CD4-positive, CD25-positive, alpha-beta regulatory T cell (primary cell): Measurements from ENCODE around the gene UACA. TPM values are rescaled to one million over a fixed set of nuclear protein-coding genes. Genes with fewer than 3 reads are reported as not detected.
A peak's percentile ranks its signal among the peaks of the same experiment; 100 is the strongest.

ENCODE experiments used
- ATAC-seq, 2 donors: fragments of 150-1000 bp; cut with Tn5 transposase; one replicate each; pipeline ENCODE4 v1.10.0; 2021; ENCODE audit warnings: low read depth in 2 of 2, moderate number of reproducible peaks in 2 of 2, moderate library complexity in 1 of 2
- DNase-seq, 3 donors: peaks; one replicate each; pipeline versions ENCODE4 v3.0.0 to v3.0.0-alpha.2; 2012 to 2022; ENCODE audit warnings: mixed read lengths in 1 of 3
- H3K27ac ChIP-seq: one replicate; pipeline ENCODE4 v1.7.0; 2013; ENCODE audit warnings: mild to moderate bottlenecking, low read length; ENCODE audit not compliant: insufficient read depth, poor library complexity, severe bottlenecking
- H3K27me3 ChIP-seq: one replicate; pipeline ENCODE4 v1.7.0; 2013; ENCODE audit warnings: low read length; ENCODE audit not compliant: control insufficient read depth, insufficient read depth
- H3K36me3 ChIP-seq: one replicate; pipeline ENCODE4 v1.7.0; 2013; ENCODE audit warnings: mild to moderate bottlenecking, low read length, moderate library complexity; ENCODE audit not compliant: control insufficient read depth, insufficient read depth
- H3K4me1 ChIP-seq: 2 replicates; pipeline ENCODE4 v1.7.0; 2013; ENCODE audit warnings: mild to moderate bottlenecking, low read length; ENCODE audit not compliant: insufficient read depth, control insufficient read depth, poor library complexity, severe bottlenecking
- H3K4me3 ChIP-seq: one replicate; pipeline ENCODE4 v1.7.0; 2013; ENCODE audit warnings: low read depth, mild to moderate bottlenecking, low read length, moderate library complexity
- H3K9me3 ChIP-seq, 2 experiments: 1 replicate in 1 of 2; 2 replicates in 1 of 2; pipeline ENCODE4 v1.7.0; 2013; ENCODE audit warnings: low read length in 2 of 2, mild to moderate bottlenecking in 1 of 2, moderate library complexity in 1 of 2; ENCODE audit not compliant: control insufficient read depth in 2 of 2
- H3K27ac Mint-ChIP-seq, 3 donors: one replicate each; pipeline ENCODE4 v1.8.0; 2020 to 2022; ENCODE audit warnings: mild to moderate bottlenecking in 3 of 3, mixed read lengths in 3 of 3, moderate library complexity in 2 of 3
- H3K27me3 Mint-ChIP-seq: one replicate; pipeline ENCODE4 v1.8.0; 2022; ENCODE audit warnings: mild to moderate bottlenecking, mixed read lengths
- H3K36me3 Mint-ChIP-seq: one replicate; pipeline ENCODE4 v1.8.0; 2020; ENCODE audit warnings: mixed read lengths
- H3K4me1 Mint-ChIP-seq, 4 donors: one replicate each; pipeline ENCODE4 v1.8.0; 2020 to 2022; ENCODE audit warnings: mixed read lengths in 4 of 4, mild to moderate bottlenecking in 1 of 4
- H3K4me3 Mint-ChIP-seq, 4 donors: one replicate each; pipeline ENCODE4 v1.8.0; 2020 to 2022; ENCODE audit warnings: mild to moderate bottlenecking in 4 of 4, mixed read lengths in 4 of 4, moderate library complexity in 3 of 4
- H3K9me3 Mint-ChIP-seq, 7 donors: one replicate each; pipeline ENCODE4 v1.8.0; 2020 to 2022; ENCODE audit warnings: mixed read lengths in 7 of 7, mild to moderate bottlenecking in 3 of 7, moderate library complexity in 2 of 7
- polyA plus RNA-seq, 4 donors: library from polyadenylated mRNA; unstranded; fragments of 300-500 nt; fragmentation: Illumina TruSeq; gene quantifications; one replicate each; pipeline ENCODE4 v1.2.3, GENCODE V29; 2021
- total RNA-seq: library from RNA; stranded (reverse); gene quantifications from one replicate; pipeline ENCODE4 v1.2.3, GENCODE V29; 2022

The UACA gene
- total and polyA plus RNA-seq, 5 donors from 2014 or later: 0.47 TPM; not detected in 4

DNA sequence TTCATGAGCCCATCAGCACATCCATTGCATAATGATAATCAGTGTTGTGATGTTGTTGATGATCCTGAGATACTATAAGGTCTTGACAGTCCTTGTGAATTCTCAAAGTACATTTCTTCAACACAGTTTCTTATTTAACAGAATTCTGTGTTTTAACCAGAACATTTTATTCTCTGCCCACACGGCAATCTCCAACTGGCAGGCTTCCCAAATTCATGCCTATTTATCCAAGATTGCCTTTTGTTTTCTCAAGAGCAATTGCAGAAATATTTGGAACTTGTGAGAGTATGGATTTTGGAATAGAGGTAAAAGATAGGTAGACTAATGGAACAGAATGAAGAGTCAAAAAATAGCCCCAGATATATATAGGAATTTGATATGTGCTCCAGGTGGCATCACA lies 116.0 kb downstream of the UACA start:
- Histone ChIP-seq H3K36me3 (no peaks in the 10 kb centered on the region), H3K27me3 (no peaks in the 10 kb centered on the region), H3K9me3 (no peaks in the 10 kb centered on the region), H3K4me3 (no peak overlapping the region), H3K4me1 (no peaks in the 10 kb centered on the region), H3K27ac (no peak overlapping the region)
- H3K9me3 Mint-ChIP-seq: no peaks in the 10 kb centered on the region
- DNase-seq (no peak), ATAC-seq (no peak)
- H3K27ac Mint-ChIP-seq: no peak overlapping the region
- H3K27me3 Mint-ChIP-seq: peaks cover 30% of the 10 kb centered on the region
- H3K4me3 Mint-ChIP-seq: no peak overlapping the region
- no peaks in the 10 kb centered on the region for H3K36me3 Mint-ChIP-seq
- H3K4me1 Mint-ChIP-seq: peaks cover 0 to 2% (median 0%) of the 10 kb centered on the region in 4 donors

DNA sequence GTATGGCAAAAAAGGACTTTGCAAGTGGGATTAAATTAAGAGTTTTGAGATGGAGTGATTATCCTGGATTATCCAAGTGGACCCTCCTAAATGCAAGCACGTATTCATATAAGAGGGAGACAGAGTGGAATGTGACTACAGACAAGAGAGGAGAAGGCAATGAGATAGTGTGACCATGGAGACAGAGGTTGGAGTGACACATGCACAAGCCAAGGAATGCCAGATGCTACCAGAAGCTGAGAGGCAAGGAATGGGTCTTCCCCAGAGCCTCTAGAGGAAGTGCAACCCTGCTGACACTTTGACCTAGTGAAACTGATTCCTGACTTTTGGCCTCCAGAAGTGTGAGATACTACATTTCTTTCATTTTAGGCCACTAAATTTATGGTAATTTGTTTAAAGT lies 117.2 kb downstream of the UACA start:
- H3K27ac ChIP-seq: no peak overlapping the region
- no peak for DNase-seq
- no peaks in the 10 kb centered on the region for H3K9me3 ChIP-seq
- peaks cover 30% of the 10 kb centered on the region for H3K27me3 Mint-ChIP-seq
- H3K4me3 ChIP-seq: no peak overlapping the region
- no peak for ATAC-seq
- H3K4me1 ChIP-seq: no peaks in the 10 kb centered on the region
- H3K4me3 Mint-ChIP-seq: no peak overlapping the region
- H3K36me3 Mint-ChIP-seq: no peaks in the 10 kb centered on the region
- no peak overlapping the region for H3K27ac Mint-ChIP-seq
- H3K9me3 Mint-ChIP-seq: no peaks in the 10 kb centered on the region
- no peaks in the 10 kb centered on the region for H3K27me3 ChIP-seq
- H3K36me3 ChIP-seq: no peaks in the 10 kb centered on the region
- peaks cover 0 to 2% (median 0%) of the 10 kb centered on the region in 4 donors for H3K4me1 Mint-ChIP-seq

- ATAC-seq (no peak), DNase-seq (no peak)
- Histone ChIP-seq H3K36me3 (no peaks in the 10 kb centered on the region), H3K9me3 (no peaks in the 10 kb centered on the region), H3K27me3 (no peaks in the 10 kb centered on the region), H3K4me1 (no peaks in the 10 kb centered on the region), H3K27ac (no peak overlapping the region), H3K4me3 (no peak overlapping the region)
- H3K36me3 Mint-ChIP-seq: no peaks in the 10 kb centered on the region
- no peaks in the 10 kb centered on the region for H3K9me3 Mint-ChIP-seq
- no peak overlapping the region for H3K4me3 Mint-ChIP-seq
- peaks cover 28% of the 10 kb centered on the region for H3K27me3 Mint-ChIP-seq
- H3K27ac Mint-ChIP-seq: no peak overlapping the region
- no peaks in the 10 kb centered on the region for H3K4me1 Mint-ChIP-seq
Measured at GRCh38 chr15:70643783-70644125, 119.6 kb downstream of the UACA start.

- no peaks in the 10 kb centered on the region for H3K9me3 Mint-ChIP-seq
Measured at GRCh38 chr15:70643106-70643782, 120.1 kb downstream of the UACA start.

GRCh38 chr15:70636540-70637165 lies 126.7 kb downstream of the UACA start:
- DNase-seq: no peak
- no peaks in the 10 kb centered on the region for H3K4me1 ChIP-seq
- no peaks in the 10 kb centered on the region for H3K9me3 ChIP-seq
- Mint-ChIP-seq H3K27ac (peak overlapping the region in 2 of 3 donors; percentile 5 to 33), H3K4me3 (no peak overlapping the region), H3K9me3 (no peaks in the 10 kb centered on the region), H3K4me1 (peaks cover 0 to 7% (median 3%) of the 10 kb centered on the region in 4 donors), H3K27me3 (peaks cover 16% of the 10 kb centered on the region), H3K36me3 (no peaks in the 10 kb centered on the region)
- H3K27me3 ChIP-seq: no peaks in the 10 kb centered on the region
- no peak overlapping the region for H3K4me3 ChIP-seq
- no peak for ATAC-seq
- no peak overlapping the region for H3K27ac ChIP-seq
- no peaks in the 10 kb centered on the region for H3K36me3 ChIP-seq

More at GRCh38 chr15:70643106-70643782, 120.1 kb downstream of the UACA start:
- Mint-ChIP-seq H3K4me1 (no peaks in the 10 kb centered on the region), H3K4me3 (no peak overlapping the region), H3K27me3 (peaks cover 28% of the 10 kb centered on the region), H3K36me3 (no peaks in the 10 kb centered on the region), H3K27ac (no peak overlapping the region)
- no peak overlapping the region for H3K27ac ChIP-seq
- H3K4me1 ChIP-seq: no peaks in the 10 kb centered on the region
- no peaks in the 10 kb centered on the region for H3K9me3 ChIP-seq
- no peak overlapping the region for H3K4me3 ChIP-seq
- no peaks in the 10 kb centered on the region for H3K27me3 ChIP-seq
- DNase-seq: no peak
- no peaks in the 10 kb centered on the region for H3K36me3 ChIP-seq
- no peak for ATAC-seq

GRCh38 chr15:70635895-70636294 lies 127.5 kb downstream of the UACA start:
- H3K4me3 Mint-ChIP-seq: no peak overlapping the region
- H3K27me3 Mint-ChIP-seq: peaks cover 16% of the 10 kb centered on the region
- ATAC-seq: no peak
- Histone ChIP-seq H3K4me3 (no peak overlapping the region), H3K4me1 (no peaks in the 10 kb centered on the region), H3K9me3 (no peaks in the 10 kb centered on the region), H3K36me3 (no peaks in the 10 kb centered on the region), H3K27me3 (no peaks in the 10 kb centered on the region), H3K27ac (no peak overlapping the region)
- DNase-seq: no peak
- H3K4me1 Mint-ChIP-seq: peaks cover 0 to 7% (median 3%) of the 10 kb centered on the region in 4 donors
- no peaks in the 10 kb centered on the region for H3K9me3 Mint-ChIP-seq
- H3K36me3 Mint-ChIP-seq: no peaks in the 10 kb centered on the region
- no peak overlapping the region for H3K27ac Mint-ChIP-seq

DNA sequence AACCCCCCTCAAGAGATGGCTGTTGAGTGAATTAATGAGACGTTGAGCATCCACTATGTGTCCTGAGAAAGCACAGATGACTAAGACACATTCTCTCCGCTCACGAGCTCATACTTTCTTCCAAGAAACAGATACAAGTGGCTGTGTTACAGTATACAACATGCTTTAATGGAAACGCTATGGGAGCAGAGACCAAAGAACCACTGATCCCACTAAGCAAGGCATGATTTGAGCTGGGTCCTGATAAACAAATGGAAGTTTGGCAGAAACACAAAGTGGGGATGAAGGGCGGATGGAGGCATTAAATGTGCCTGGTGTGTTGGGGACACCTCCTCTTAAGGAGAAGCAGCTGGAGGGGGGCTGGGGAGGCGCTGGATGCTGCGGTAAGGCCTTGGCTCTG lies 129.4 kb downstream of the UACA start:
- peaks cover 0 to 7% (median 3%) of the 10 kb centered on the region in 4 donors for H3K4me1 Mint-ChIP-seq
- H3K4me3 Mint-ChIP-seq: no peak overlapping the region
- peaks cover 13% of the 10 kb centered on the region for H3K27me3 Mint-ChIP-seq

More for the DNA sequence above, 129.4 kb downstream of the UACA start:
- Histone ChIP-seq H3K36me3 (no peaks in the 10 kb centered on the region), H3K27ac (no peak overlapping the region), H3K4me1 (no peaks in the 10 kb centered on the region), H3K4me3 (no peak overlapping the region), H3K27me3 (no peaks in the 10 kb centered on the region), H3K9me3 (no peaks in the 10 kb centered on the region)
- Mint-ChIP-seq H3K9me3 (no peaks in the 10 kb centered on the region), H3K27ac (no peak overlapping the region), H3K36me3 (no peaks in the 10 kb centered on the region)
- DNase-seq (no peak), ATAC-seq (no peak)
